GM19438 (cell line): ENCODE data around the gene MTO1.
A peak's percentile ranks its signal among the peaks of the same experiment; 100 is the strongest.
"Not testable (repeated sequence)": the region's sequence is repeated elsewhere in the genome, so short reads cannot be mapped to it uniquely, and the experiment has no call there.

ENCODE experiments used
- ATAC-seq: cut with Tn5 transposase; IDR thresholded peaks from one replicate; pipeline ENCODE4 v1.9.1; 2021; ENCODE audit warnings: low read depth; ENCODE audit not compliant: unreplicated experiment

The MTO1 gene

DNA sequence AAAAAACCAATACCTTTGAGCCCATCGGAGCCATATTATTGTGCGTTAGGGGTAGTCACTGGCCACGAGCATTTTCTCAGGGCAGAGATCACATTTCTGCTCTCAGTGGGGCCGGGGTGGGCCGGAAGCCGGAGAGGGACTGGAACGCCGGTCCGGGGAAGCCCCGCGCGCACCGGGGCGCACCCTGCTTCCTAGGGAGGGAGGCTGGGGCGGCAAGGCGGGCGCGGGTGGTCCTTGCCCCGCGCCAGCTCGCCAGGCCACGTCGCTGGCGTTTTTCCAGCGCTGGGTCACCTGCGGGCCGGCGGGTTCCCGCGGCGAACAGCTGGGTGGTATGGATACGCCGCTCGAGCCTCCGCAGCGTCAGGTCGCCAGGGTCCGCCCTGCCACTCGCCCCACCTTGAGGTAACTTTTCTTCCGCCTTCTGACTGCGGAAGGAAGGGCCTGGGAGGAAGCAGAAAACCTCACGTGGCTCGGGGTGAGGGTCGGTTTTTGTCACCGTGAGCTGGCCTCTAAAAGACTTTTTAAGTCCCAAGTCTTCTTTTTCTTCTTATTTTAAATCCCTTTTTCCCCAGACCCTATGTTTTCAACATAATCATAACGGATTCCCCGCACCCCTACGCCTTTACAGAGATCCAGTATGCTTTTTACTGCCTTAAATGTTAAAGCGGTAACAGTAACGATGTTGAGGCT is 62.0 kb downstream of the MTO1 start:
- ATAC-seq = peak; percentile 50

DNA sequence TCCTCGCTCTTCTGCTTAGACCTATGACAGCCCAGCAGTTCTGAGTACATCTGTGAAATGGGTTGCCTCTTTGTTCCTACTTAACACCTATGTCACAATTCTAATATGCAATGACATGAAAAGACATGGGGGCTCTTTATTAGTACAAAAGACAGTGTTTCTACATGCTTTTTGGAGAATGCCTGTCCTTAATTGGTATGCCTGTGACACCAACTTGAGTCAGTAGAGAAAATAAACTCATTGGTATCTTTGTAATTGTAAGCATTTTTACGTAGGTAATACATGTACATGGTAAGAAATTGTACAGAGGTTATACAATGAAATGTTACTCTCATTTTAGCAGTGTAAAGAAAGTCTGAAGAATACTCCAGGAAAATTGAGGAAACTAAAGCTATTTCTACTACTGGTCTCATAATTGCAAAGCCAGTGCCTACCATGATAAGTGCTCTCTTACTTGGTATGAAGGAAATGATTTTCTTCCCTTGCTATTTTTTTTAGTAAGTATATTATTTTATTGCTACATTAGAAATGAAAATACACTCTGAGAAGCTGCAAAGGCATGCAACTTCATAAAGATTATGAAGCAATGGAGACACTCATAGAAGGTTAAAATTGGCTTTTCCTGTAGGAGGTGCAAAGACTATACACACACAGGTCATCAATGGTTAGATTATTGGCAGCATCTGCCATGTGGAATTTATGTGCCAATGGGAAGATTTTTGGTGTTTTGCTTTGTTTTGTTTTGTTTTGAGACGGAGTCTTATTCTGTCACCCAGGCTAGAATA is 64.2 kb downstream of the MTO1 start:
- ATAC-seq = no peak

DNA sequence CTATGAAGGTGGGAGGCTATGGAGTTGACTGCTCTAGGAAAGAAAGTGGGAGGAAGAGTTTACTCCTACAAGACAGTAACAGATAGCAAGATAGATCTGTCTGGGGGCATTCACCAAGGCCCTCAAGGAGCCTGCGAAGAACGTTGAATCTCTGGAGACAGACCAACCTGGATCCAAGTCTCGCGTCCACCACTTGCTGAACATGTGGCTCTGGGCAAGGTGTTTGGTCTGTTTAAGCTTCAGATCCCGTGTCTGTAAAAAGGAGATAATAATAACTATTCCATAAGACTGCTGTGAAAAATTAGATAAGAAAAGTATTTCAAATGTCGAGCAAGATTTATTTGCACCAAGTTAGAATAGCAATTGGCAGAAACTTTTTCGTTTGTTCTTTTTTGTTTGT is 67.4 kb downstream of the MTO1 start:
- ATAC-seq = no peak

DNA sequence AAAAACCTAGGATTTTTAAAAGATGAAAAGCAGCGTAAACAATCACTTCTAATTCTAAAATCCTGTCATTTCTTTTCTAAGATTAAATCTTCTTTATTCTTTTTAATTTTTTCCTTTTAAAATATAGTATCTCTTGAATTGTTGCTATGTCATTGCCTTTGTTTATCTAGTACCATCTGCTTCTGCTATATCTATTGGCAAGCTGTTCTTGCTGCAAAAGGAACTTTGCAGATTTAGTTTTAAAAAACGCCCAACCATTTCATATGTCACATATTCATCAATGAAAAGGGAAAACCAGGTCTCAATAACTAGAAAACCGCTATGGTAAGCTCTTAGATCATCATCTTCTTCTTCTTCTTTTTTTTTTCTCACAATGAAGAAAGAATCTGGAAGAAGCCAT is 70.8 kb downstream of the MTO1 start:
- ATAC-seq = no peak

DNA sequence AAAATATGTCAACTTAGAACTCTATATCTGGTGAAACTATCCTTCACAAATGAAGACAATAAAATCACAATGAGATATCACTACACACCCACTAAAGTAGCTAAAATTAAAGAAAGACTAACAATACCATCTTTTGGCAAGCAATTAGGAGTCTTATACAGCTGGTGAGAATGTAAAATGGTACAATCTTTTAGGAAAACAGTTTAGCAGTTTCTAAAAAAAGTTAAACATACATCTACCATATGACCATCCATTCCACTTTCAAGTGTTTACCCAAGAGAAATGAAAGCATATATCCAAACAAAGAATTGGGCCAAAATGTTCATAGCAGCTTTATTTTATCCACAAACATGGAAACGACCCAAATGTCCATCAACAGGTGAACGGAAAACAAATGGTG is 73.1 kb downstream of the MTO1 start:
- no peak for ATAC-seq

DNA sequence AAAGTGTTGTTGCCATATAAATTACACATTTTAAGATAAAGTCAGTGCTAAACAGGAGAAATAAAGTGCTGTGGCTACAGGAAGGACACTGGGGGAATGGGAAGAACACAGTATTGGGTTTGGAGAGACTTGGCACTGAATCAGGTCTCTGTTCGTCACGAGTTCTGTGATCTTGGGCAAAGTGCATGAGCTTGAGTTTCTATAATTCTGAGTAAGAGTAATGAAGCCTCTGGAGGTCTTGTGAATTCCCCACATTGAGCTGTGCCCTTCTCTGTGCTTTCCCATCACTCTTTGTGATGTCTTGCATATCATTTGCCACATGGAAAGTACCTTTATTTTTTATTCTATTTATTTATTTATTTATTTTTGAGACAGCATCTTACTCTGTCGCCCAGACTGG is 76.1 kb downstream of the MTO1 start:
- no peak for ATAC-seq

DNA sequence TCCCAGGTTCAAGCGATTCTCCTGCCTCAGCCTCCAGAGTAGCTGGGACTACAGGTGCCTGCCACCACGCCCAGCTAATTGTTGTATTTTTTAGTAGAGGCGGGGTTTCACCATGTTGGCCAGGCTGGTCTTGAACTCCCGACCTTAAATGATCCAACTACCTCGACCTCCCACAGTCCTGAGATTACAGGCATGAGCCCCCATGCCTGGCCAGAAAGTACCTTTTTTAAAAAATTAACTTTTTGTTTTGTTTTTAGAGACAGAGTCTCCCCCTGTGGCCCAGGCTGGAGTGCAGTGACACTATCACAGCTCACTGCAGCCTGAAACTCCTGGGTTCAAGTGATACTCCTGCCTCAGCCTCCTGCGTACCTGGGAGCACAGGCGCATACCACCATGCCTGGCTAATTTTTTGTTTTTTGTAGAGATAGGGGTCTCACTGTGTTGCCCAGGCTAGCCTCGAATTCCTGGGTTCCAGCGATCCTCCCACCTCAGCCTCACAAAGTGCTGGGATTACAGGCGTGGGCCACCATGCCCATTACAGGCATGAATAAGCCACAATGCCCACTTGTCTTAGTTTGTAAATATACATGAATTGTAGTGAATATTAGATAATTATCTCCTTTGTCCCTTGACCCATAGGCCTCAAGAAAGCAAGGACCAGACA is 76.7 kb downstream of the MTO1 start:
- no peak for ATAC-seq

DNA sequence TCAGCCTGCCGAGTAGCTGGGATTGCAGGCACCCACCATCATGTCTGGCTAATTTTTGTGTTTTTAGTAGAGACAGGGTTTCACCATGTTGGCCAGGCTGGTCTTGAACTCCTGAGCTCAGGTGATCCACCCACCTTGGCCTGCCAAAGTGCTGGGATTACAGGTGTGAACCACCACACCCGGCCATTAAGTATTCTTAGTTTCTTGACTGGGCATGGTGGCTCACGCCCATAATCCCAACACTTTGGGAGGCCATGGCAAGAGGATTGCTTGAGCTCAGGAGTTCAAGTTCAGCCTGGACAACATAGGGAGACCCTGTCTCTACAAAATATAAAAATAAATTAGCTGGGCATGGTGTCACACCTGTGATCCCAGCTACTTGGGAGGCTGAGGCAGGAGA is 80.9 kb downstream of the MTO1 start:
- not testable (repeated sequence) for ATAC-seq

DNA sequence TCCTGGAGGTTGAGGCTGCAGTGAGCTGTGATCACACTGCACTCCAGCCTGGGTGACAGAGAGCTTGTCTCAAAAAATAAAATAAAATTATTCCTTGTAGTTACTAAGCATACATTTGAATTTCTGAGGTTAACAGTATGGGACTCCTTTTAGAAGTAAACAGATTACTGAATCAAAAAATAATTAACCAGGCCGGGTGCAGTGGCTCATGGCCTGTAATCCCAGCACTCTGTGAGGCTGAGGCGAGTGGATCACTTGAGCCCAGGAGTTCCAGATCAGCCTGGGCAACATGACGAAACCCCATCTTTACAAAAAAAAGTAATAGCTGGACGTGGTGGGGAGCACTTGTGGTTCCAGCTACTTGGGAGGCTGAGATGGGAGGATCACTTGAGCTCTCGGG is 81.4 kb downstream of the MTO1 start:
- no peak for ATAC-seq

DNA sequence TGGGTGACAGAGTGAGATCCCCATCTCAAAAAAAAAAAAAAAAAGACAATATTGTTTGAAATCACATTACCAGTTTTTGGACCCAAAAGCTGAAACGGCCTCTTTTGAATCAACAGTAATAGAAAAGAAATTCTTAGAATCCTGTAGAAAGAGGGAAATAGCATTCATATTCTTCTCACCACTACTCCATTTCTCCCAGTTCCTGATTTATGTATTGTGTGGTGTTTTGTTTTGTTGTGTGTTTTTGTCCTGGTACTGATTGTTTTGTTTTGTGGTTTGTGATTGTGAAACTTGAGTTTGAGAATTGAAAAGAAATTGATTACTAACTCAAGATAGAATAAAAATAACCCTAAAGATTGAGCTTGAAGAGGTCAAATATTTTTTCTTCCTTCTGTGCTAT is 85.5 kb downstream of the MTO1 start:
- ATAC-seq = no peak

DNA sequence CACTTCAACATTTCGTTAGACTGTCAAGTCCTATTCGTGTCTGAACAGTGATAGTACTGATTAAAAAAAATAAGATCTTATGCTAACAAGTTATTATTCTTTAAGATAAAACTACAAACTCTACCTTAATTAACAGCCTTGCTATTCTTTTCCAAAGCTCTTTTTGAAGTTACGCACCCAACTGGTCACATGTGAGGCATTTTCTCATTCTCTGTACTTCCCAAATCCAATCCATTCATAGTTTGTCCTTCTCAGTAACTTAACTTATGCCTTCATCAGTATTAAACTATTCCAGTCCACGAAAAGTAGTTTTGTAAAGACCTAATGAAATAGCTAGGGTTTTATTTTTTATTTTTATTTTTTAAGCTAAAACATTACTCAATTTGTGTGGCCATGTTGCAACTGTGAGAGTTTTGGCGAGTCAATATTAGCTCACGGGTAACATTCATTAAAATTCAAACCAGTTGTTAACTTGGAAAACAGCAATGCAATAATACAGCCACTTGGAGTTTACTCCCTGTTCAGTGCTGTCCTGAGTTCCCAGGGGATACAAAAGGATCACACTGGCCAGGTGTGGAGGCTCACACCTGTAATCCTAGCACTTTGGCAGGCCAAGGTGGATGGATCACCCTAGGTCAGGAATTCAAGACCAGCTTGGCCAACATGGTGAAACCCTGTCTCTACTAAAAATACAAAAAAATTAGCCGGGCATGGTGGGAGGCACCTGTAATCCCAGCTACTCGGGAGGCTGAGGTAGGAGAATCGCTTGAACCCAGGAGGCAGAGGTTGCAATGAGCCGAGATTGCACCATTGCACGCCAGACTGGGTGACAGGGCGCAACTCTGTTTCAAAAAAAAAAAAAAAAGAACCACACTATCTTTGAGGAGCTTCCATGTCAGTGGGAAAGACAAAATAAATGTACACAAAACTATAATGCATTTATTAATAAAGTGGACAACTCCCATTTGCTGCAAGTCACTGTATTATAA is 87.2 kb downstream of the MTO1 start:
- no peak for ATAC-seq

DNA sequence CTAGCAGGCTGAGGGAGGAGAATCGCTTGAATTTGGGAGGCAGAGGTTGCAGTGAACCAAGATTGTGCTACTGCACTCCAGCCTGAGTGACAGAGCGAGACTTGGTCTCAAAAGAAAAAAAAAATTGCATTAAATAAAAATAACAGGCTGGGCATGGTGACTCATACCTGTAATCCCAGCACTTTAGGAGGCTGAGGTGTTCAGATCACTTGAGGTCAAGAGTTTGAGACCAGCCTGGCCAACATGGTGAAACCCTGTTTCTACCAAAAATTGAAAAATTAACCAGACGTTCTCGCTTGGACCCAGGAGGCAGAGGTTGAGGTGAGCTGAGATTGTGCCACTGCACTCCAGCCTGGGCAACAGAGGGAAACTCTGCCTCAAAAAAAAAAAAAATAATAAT is 89.6 kb downstream of the MTO1 start:
- not testable (repeated sequence) for ATAC-seq

DNA sequence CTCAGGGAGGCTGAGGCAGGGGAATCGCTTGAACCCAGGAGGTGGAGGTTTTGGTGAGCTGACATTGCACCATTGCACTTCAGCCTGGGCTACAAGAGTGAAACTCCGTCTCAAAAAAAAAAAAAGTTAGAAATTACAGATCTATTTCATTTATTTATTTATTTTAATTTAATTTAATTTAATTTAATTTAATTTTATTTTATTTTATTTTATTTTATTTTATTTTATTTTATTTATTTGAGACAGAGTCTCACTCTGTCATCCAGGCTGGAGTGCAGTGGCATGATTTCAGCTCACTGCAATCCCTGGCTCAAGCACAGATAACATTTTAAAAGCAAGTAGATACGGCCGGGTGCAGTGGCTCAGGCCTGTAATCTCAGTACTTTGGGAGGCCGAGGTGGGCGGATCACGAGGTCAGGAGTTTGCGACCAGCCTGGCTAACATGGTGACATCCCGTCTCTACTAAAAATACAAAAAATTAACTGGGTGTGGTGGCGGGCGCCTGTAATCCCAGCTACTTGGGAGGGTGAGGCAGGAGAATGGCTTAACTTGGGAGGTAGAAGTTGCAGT is 93.9 kb downstream of the MTO1 start:
- ATAC-seq = not testable (repeated sequence)

DNA sequence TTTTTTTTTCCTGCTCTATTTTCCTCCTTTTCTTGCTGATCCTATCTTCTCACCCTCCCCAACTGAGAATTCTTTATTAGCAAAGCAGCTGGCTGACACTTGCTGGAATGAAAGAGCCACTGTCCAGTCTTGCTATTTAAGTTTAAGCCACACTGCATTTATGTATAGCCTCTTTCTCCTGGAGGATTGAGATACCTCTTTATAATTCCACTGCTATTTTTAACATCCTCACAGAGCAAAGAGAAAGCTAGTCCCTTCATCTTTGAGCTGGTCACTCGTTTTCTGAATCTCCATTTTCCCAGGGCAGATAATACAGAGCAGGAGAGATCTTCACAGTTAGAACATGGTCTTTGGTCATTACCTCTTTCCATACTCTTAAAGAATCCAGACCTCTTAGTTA is 95.3 kb downstream of the MTO1 start:
- ATAC-seq = no peak
